Glomerular visceral epithelial cell (primary cell): ENCODE results near the gene SMPDL3A.
"Not testable (repeated sequence)": the region's sequence is repeated elsewhere in the genome, so short reads cannot be mapped to it uniquely, and the experiment has no call there.

Experiments
- DNase-seq: peaks from one replicate; pipeline ENCODE4 v3.0.0-alpha.2; 2016; ENCODE audit errors: extremely low spot score

The SMPDL3A gene

DNA sequence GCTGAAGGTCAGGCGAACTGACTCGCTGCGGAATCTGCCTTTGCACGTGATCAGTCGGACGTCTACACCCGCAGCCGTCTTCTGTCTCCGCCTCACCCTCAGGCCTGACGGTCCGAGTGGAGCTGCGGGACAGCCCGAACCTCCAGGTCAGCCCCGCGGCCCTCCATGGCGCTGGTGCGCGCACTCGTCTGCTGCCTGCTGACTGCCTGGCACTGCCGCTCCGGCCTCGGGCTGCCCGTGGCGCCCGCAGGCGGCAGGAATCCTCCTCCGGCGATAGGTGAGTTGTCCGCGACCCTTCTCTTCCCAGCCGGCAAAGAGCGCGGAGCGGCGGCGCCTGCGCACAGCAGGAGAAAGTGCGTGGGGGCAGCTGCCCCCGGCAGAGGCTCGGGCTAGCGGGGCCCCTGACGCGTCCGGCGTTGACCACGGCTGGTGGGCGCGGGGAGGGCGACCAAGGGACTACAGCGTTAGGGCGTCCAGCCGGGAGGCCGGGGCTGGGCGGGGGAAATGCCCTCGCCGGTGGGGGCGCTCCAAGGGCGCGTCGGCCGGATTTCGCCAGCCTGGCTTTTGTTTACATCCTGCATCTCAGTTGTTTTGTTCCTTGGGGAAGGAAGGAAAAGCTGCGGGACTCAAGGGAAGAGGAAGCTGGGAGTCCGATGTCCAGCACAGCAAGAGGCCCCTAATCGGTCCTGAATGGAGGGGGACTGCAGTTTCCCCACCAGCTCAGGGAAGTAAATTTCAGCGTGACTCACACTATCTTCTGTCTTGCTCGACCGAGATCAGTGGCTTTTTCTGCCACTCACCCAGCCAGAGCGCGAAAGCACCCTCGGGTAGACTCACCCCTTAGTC lies at the start of gene SMPDL3A:
Gene SMPDL3A, plus strand, starts transcription at position 77 of the 846 bp plus-strand sequence. Its CDS starts 89 bp downstream, at position 166.
- DNase-seq: peak; percentile 80

- DNase-seq: no peak
Observed at GRCh38 chr6:122740091-122740490, 49.0 kb upstream of the SMPDL3A start.

DNA sequence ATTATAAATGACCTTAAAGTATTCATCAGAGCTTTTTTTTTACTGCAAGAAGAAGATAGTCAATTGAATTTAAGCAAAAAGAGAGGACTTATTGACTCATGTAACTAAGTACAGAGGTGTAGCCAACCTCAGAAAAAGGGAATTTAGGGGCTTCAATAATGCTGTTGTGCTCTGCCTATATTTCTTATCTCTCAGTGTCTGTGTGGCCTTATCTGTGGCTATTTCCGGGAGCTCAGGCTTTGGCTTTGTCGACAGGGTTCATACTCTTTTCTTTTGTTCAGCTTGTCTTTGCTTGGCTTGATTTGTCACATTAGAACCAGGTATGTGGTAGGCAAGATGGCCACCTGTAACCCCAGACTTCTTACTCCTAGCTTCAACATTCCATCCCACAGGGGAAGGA lies 48.1 kb upstream of the SMPDL3A start:
- DNase-seq: no peak

DNA sequence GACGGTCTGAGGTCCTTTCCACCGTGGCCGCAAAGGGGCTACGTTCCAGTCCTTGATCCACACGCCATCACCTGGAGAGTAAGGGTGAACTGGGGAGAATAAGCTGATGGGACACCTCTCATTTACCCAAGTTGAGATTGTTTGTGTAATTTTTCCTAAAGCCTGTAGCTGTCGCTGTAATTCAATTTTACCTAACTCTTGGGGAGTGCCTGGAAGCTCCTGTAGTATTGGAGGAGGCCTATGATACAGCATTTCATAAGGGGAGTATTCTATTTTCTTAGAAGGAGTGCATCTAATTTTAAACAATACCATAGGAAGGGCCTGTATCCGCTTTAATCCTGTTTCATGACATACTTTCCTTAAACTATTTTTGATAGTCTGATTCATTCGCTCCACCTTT lies 44.8 kb upstream of the SMPDL3A start:
- not testable (repeated sequence) for DNase-seq

- DNase-seq: not testable (repeated sequence)
Observed at GRCh38 chr6:122744856-122745255, 44.2 kb upstream of the SMPDL3A start.

- DNase-seq: no peak
Observed at GRCh38 chr6:122746688-122747087, 42.4 kb upstream of the SMPDL3A start.

GRCh38 chr6:122747573-122747972 lies 41.5 kb upstream of the SMPDL3A start:
- DNase-seq: no peak

GRCh38 chr6:122748945-122749344 lies 40.1 kb upstream of the SMPDL3A start:
- not testable (repeated sequence) for DNase-seq

DNA sequence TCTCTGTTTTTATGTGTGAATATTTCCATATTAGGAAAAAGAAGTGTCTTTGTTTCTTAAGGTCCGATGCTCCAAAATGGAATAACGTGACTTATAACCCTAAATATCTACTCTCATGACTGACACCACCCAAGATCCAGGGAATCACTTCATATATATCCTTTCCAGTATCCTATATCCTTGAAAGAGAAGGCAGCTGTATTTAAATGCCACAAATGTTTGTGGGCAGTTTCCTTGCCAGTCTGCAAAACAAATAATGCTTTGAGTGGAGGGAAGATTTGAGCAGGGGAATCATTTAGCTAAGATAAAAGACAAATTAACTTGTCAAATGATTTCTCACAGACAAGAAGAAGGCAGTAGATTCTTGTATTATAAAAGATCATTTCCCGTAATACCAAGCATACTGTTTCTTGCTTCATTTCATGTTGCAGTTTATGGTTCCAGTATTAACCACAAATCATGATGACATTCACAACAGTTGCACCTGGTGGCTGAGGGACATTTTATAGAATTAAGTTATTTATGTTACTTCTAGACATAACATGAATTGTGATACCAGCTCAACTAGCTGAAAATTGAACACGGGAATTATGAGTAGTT lies 39.5 kb upstream of the SMPDL3A start:
- DNase-seq: no peak

- no peak for DNase-seq
Observed at GRCh38 chr6:122751326-122751725, 37.7 kb upstream of the SMPDL3A start.

DNA sequence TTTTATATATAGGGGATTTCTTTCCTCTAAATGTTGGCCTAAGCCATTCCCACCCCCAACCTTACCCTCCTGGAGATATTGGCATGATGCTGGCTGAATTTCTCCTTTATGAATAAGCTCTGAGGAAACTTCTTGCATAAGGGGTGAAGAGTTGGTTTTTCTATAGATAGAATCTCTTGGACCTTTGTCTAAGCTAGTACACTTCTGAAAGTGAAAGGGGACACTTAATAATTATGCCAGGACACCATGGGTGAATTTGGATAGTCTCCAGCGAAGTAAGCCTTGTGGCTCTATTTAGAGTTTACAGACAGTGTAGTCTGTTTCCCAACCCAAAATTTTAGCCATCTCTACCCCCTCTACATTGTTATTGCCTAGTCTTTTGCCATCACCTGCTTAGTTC lies 36.6 kb upstream of the SMPDL3A start:
- no peak for DNase-seq

DNA sequence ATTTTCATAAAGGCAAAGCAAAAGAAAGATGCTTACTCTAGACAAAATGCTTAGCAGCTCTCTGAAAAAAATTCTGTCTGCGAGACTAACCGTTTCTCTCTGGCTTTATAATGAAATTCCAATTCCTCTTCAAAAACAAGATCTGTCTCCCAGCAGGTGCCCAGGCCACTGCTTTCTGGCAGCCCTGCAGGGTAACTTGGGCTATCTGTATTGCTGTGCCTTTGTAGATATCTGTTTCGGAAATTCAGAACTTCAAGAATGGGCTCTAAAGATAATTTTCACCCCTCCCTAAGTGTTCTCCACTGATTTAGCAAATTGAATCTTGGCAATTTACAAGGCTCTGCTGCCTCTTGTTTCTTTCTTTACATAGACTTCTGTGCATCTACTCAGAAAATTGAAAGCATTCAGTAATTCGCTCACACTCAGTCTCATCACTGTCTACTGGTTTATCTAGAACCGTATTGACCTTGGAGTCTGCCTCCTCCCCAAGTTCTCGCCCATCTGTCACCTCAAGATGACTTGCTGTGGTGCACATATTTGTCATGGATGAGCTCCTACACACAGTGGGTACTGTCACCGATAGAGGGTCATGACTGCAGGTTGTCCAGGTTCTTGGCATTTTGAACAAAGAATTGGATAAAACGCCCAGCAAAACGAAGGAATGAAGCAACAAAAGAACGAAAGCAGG lies 35.9 kb upstream of the SMPDL3A start:
- no peak for DNase-seq

DNA sequence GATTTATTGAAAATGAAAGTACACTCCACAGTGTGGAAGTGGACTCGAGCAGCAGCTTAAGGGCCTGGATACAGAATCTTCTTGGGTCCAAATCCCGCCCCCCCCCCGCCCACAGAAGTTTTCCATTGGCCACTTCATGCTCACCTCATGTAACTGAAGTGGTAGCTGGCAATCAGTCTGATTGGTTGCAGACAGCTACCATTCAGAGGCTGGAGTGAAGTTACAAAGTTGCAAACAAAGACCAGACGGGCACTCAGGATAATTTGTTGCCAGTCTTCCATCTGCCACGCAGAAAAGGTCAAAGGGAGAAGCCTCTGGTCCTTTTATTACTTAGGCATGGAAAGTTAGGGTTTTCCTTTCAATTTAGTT lies 35.4 kb upstream of the SMPDL3A start:
- no peak for DNase-seq

DNA sequence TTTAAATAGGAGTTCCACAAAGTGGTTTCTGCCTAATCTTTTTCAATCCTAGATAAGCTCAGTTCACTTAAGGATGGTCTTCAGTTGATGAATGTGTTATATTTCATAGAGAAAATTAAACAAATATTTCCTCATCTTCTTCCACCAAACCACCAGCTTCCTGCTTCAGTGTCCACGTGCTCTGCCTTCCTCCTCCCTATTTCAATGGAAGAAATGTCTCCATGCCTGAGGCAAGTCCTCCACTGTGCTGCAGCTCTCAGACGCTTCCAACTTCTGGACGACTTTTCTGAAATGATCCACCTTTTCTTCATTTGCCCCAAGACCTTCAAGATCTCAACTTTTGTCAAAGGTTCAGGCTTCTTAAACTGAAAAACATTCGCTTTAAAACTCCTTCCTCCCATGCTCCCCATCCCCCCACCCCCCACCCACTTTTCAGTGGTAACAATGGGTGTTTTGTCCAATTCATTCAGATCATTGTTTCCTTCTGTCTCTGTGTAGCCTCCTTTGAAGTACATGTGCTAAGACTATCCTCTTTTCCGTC lies 34.8 kb upstream of the SMPDL3A start:
- no peak for DNase-seq

DNA sequence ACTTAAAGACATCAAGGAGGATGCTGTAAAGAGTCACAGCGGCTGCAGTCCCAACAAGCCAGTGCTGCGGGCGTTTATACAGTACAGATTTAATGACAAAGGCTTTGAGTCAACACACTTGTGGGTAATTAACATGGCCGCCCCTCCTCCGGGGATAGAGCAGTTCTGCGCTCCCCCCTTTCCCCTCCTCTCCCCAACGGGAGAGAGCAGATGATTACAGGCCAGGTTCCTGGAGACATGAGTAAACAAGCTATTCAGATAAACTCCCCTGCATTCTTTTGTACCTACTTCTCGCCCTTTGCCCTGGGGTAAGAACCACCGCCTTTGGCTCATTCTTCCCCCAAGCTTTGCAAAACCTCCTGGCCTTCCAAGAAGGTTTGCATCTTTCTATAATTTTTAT lies 33.2 kb upstream of the SMPDL3A start:
- DNase-seq: no peak

DNA sequence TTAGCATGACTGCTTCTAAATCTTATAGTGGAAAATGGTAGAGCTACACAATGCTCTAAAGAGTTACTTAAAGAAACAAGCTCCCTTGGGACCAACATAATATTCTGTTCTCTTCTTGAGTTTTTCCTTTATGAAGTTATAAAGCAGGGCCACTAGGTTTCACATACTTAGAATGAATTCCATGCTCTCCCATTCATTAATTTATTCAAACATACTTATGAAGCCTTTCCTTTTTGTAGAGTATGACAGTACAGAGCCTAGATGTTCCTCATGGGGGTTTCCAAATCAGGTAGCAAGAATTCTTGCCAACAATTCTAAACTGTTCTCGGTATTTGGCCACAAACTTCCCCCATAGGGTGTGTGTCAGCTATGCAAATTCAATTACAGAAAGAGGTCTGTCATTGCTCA lies 30.1 kb upstream of the SMPDL3A start:
- no peak for DNase-seq

- no peak for DNase-seq
Observed at GRCh38 chr6:122760330-122760729, 28.7 kb upstream of the SMPDL3A start.

DNA sequence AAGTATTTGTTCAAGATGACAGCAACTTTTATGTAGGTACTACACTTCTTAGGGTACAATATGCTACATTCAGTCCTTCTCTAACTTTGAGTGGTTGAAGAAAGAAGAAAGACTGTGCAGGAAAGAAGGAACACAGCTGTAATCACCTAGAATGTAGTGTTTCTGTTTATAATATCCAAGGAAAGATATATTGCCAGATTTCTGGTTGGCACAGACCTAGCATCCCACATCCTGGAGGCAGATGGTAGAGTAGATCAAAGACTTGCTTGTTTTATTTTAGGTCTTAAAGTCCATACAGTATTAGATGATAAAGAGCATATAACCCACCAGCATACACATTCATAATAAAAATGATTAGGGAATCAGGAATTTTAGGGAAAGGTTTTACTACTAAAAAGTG lies 22.8 kb upstream of the SMPDL3A start:
- no peak for DNase-seq

DNA sequence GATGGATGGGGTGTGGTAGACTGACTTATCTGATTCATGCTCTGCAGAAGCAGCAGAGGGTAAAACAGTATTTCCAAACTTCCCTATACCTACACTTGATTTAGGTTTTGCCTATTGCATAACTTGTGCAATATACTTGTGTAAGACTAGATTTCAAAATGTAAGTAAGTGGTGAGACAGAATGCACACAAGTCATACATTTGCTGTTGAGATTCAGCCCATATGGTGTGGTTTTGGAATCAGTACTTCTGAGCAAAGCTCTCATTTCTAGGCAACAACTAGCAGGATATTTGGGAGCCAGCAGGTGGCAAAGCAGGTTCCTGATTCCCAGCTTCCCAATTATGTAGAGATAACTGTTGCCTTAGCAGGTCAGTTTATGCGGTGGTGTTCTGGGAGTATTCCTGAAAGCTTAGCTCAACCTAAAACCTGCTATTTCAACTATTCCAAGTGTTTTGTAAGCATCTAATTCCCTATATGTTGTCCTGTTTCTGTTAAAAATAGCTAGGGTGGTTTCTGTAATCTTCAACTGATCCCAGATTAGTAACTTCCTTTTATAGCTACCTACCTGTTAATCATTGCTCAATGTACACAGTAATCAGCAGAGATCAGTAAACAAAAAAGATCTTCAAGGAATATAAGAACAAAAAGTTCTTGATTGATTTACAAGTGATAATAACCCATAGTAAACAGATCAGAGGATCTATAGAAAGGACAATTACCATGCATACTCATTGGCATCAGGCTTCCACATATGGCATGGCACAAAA lies 18.0 kb upstream of the SMPDL3A start:
- no peak for DNase-seq

DNA sequence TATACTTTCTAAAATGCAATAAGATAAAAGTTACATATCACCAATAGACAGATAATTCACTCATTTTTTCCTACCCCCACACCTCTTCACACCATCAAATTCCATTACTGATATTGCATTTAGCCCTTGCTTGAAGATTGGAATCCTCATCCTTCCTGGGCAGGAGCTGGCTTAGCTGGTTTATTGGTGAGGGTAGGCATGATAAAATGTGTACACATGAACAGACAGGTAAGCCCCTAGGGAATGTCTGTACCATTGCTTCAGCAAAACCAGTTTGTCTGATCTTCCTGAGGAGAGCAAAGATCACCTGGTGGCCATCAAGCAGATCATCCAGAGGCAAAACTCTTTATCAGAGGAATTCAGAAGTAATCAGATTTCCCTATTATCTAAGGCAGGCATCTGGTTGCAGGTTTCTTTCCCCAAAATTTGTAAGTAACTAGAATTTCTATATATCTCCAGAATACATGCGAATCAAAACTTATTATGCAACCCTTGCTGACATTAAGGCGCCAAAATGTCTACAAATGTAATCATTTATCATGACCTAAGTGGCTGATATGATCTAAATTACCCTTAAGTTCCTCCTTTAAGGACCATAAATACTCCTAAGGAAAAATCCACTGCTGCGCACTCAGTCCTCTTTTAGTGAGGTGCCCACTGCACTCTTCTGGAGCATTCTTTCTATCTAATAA lies 16.2 kb upstream of the SMPDL3A start:
- DNase-seq: no peak

DNA sequence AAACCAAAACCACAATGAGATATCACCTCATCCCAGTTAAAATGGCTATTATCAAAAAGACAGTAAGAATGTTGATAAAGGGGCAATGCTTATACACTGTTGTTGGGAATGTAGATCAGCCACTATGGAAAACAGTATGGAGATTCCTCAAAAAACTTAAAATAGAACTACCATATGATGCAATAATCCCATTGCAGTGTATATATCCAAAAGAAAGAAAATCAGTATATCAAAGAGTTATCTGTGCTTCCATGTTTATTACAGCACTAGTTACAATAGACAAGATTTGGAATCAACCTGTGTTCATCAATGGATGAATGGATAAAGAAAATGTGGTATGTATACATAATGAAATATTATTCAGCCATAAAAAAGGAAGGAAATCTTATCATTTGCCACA lies 13.1 kb upstream of the SMPDL3A start:
- no peak for DNase-seq
